ENCODE results near the gene HCK.

The HCK gene

DNA sequence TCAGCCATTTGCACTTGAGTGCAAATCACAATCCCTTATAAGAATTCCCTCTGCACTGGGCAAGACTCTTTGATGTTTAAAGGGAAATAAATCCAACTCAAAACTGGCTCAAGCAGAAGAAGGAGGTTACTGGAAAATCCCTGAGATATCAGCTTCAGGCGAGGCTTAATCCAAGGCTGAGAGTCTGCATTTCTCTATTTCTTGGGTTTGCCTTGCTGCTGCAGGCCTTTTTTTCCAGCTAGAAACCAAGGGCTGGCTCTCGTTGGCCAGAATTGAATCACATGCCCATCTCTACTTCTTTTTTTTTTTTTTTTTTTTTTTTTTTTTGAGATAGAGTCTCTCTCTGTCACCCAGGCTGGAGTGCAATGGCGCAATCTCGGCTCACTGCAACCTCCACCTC lies 11.7 kb downstream of the HCK start:
- DNase-seq: no peak

DNA sequence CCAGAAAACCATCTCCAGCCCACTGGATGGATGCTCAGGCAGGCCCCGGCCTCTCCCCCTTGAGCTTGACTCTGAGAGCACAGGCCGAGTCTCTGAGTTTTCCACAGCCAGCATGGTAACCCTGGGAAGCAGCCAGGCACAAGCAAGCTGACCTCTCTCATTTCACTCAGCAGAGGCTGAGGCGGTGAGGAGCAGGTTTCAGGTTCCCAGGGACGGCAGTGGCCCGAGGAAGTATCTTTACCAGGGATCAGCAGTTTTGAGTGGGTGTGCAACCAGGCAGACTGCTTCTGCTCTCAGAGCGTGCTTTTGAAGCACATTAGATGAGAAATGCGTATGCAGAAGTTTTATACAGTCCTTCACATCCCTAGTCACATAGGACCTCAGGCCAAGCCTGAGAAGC lies 12.6 kb downstream of the HCK start:
- no peak for DNase-seq

DNA sequence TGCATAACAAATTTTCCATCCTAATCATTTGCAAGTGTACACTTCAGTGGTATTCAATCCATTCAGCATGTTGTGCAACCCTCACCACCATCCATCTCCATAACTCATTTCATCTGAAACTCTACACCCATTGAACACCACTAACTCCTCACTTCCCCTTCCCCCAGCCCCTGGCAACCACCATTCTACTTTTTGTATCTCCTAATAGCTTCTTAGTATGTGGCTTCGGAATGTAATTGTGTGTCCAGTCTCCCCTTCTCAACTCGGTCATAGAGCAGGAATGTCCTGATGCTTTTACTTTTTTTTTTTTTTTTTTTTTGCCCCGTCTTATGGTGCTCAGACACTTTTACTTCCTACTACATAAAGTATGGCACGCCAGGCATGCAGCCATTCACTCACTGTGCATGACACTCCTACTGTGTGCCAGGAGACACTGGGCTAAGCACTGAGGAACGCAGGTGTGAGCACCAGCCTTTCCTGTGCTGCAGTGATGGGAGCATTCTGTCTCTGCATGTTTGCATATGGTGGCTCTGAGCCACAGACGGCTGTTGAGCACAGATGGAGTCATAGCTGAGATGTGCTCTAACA lies 15.3 kb downstream of the HCK start:
- DNase-seq: no peak

DNA sequence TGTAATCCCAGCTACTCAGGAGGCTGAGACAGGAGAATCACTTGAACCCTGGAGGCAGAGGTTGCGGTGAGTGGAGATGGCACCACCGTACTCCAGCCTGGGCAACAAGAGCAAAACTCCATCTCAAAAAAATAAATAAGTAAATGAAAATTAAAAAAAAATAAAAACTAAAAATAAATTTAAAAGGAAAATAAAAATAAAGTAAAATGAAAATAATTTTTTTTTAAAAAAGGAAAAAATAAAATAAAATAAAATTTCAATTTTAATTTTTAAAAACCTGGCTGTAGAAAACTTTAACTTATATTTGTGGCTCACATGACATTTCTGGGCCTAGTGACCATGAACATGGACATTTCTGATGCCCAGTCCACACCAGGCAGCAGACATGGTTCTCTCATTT lies 16.1 kb downstream of the HCK start:
- no peak for DNase-seq

DNA sequence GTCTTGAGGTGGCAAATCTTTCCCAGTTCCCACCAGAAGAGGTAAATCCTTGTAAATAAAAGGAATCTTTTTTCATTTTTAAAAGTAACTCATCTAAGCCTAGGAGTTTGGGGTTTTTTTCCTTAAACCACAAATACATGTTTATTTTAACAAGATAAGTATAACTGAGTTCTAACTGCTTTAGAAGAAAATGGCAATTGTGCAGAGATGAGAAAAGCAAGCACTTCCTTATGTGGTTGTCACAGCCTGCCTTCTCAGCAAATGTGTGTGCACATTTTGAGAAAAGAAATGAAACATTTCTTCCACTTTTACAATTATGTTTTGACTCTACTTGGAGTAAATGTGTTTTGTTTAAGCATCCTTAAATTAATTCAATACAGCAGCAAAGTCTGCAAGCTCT lies 17.7 kb downstream of the HCK start:
- no peak for DNase-seq

DNA sequence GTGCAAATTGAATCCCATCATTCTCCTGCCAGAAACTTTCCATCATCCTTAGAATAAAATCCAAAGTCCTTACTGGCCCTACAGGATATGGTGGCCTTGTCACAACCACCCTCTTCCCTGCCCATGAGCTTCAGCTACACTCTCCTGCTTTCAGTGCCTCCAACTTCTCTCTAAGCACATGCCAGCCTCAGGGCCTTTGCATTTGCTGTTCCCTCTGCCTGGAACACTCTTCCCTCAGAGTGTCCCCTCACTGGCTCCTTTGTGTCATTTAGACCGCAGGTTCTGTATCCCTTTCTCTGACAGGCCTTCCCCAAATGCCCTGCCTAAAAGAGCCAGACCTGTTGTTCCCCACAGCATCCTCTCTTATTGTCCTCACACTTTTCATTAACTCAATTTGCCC lies 18.2 kb downstream of the HCK start:
- DNase-seq: no peak

DNA sequence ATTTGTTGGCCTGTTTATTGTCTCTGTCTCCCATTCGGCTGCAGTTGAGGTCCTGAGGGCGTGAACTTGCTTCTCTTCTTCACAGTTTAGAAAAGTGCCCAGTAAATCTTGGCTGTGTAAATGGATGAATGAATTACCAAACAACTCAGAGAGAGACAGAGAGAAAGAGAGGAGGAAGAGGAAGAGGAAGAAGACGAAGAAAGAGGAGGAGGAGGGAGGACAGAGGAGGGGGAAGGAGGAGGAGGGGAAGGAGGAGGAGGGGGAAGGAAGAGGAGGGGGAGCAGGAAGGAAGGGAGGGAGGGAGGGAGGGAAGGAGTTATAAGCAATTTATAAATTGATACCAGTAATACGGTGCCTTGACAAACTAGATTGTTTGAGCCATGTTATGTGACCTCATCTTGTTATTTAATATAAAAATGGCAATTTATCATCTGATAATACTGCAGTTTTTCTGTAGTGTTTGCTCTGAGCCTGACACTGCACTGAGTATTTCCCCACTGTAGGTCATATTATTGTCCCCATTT lies 18.7 kb downstream of the HCK start:
- DNase-seq: no peak

DNA sequence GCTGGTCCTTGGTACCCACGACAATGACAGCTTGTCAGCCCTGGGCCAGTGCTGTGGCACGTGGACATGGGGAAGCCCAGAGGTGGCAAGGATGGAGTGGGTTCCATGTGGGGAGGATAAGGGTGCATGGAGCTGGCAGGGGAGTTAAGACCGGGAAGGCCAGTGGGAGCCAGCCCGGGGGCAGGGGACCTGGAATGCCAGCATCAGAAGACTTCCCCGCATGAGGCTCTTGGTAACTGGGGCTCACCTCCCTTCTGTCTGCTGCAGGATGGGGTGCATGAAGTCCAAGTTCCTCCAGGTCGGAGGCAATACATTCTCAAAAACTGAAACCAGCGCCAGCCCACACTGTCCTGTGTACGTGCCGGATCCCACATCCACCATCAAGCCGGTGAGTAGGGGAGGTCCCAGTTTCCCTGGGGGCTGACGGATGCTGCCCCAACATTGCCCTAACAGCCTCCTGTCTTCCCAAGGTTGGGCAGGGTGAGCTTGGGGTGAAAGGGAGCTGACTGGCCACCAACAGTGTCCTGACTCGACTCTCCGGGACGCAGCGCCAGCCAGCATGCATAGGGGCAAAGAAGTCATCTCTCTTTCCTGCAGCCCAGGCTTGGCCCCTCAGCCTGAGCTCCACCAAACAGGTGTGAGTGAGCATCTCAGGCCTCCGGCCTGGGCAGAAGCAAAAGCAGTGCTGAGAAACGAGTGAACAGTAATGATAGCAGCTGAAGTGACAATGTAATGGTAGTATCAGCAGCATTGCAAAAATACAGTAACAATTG lies 19.5 kb downstream of the HCK start:
- no peak for DNase-seq

DNA sequence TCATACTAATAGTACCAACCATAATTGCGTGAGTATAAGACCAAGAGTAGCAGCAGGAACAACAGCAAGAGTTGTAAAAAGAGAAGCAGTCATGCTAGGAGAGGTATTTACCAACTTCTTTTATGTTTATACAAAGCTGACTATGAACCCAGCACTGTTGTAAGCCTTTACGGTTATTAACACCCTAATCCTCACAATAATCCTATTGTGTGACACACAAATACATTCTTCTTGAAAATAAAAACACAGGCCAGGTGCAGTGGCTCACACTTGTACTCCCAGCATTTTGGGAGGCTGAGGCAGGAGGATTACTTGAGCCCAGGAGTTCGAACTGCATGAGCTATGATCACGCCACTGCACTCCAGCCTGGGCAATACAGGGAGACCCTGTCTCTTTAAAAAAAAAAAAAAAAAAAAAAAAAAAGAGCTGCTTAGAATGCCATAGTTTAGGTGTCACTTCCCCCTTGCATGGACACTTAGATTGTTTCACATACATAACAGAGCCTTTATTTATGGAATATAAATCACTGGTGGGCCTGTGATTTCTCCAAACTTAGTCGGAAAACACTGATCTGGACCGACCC lies 20.2 kb downstream of the HCK start:
- no peak for DNase-seq

DNA sequence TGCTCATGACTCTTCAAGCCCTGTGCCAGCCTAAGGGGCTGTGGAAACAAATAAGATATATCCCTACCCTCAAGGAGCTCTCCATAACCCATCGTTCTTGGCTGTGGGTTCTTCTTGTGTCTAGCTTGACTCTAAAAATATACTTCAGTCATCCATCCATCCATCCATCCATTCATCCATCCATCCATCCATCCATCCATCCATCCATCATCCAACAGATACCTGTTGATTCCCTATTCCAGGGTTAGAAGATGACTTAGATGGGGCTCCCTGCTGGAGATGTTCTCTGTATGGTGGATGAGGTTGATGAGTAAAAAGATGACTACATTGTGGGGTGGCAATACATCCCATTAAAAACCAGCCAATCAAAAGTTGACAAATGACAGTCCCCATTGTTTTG lies 23.5 kb downstream of the HCK start:
- no peak for DNase-seq

DNA sequence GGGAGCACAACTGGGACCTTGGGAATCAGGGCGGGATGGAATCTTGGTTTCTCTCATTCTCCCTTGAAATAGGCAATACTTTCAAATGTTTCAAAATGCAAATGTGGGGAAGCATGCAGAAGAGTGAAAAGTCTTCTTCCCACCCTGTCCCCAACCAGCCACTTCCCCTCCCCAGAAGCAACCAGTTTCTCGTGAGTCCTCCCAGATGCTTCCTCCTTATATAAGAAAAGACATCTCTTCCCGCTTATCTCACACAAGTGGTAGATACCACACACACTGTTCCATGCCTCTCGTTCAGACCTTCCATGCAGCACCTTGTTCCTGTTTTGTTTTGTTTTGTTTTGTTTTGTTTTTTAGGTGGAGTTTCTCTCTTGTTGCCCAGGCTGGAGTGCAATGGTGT lies 25.1 kb downstream of the HCK start:
- no peak for DNase-seq

DNA sequence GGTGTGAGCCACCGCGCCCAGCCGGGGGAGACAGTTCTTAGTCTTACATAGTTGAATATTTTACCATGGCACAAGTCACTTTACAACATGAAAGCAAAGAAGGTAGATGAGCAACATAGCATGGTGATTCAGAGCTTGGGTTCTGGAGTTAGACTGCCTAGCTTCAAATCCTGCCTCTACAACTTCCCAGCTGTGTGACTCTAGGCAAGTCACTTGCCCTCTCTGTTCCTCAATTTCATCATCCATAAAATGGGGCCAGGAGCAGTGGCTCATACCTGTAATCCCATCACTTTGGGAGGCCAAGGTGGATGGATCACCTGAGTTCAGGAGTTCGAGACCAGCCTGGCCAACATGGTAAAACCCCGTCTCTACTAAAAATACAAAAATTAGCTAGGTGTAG lies 26.3 kb downstream of the HCK start:
- DNase-seq: no peak

DNA sequence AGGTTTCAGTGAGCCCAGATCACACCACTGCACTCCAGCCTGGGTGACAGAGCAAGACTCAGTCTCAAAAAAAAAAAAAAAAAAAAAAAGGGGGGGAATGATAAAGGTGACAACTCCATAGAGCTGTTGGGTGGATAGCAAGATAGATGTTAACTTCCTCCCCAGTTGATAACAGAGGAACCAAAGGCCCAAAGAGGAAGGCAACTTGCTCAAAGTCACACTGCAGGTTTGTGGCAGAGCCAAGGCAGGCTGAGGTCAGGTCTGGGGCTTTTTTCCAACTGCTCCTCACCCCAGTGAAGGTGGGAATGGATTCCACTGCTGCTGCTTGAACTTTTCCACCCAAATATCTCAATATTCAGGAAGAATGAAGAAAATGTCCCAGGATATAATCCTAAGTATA lies 26.7 kb downstream of the HCK start:
- no peak for DNase-seq

DNA sequence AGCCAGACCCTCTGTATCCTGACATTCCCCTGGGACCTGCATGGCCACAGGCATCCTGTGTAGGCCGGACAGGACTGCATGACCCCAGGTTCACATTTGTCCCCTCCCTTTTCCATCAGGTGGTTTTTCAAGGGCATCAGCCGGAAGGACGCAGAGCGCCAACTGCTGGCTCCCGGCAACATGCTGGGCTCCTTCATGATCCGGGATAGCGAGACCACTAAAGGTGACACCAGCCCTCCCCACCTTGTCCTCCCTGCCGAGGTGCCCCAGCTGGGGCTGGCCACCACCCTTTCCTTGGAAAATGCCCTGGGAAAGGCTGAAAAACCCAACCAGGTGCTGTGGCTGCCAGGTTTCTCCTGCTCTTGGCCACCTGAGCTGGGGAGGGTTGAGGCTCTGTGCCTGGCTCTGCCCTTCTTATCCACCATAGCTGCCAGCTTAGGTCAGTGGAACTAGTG lies 27.6 kb downstream of the HCK start:
- no peak for DNase-seq

DNA sequence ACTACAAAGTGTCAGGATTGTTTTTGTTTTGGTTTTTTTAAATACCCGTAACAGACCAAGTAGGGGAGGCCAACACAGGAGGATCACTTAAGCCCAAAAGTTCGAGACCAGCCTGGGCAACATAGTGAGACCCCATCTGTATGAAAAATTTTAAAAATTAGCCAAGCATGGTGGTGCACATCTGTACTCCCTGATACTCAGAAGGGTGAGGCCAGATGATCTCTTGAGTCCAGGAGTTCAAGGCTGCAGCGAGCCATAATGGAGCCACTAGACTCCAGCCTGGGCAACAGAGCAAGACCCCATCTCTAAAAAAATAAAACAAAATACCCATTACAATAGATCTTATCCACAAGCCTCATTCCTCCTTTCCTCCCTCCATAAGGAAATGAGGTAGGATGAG lies 28.7 kb downstream of the HCK start:
- no peak for DNase-seq

DNA sequence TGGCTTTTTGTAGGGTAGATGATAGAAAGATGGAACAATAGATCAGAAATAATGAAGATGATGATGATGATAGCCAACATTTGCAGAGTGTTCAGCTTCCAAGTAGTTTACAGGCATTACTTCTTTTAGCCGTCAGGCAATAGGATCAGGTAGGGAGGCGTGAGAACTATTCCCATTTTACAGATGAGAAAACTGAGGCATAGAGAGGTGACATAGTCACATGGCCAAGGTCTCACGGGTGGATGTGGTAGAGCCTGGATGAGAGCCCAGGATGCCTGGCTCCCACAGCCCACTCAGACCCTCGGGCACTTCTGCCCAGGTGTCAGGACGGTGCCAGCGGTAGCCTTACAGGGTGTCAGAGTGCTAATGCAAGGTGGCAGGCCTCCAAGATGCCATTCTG lies 31.4 kb downstream of the HCK start:
- DNase-seq: no peak

DNA sequence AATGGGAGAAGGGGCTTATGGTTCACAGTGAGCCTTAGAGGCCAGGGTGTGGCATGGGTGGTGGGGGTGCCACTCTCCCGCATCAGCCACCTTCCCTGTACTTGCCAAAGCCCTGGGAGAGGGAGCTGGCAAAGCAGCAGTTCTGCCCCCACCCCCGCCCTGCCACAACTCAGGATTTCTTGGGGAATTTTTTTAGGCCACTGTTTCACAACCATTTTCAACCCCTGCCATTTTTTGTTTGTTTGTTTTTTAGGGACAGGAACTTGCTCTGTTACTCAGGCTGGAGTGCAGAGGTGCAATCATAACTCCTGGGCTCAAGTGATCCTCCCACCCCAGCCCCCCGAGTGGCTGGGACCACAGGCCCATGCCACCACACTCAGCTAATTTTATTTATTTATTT lies 35.0 kb downstream of the HCK start:
- no peak for DNase-seq

DNA sequence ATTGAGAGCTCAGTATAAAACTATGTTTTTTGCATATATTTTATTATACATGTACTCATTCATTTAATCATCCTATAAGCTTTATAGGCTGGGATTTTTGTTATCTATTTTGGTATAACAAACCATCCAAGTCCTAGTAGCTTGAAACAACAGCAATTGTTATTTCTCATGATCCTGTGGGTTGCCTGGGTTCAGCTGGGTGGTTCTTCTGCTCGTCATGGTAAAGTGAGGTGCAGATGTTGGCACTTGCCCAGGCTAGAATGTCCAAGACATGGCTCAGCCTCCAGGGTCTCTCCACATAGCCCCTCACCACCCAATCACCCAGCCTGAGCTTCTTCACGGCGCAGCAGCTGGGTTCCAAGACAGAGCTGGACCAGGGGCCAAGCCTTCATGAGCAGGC lies 36.7 kb downstream of the HCK start:
- no peak for DNase-seq

DNA sequence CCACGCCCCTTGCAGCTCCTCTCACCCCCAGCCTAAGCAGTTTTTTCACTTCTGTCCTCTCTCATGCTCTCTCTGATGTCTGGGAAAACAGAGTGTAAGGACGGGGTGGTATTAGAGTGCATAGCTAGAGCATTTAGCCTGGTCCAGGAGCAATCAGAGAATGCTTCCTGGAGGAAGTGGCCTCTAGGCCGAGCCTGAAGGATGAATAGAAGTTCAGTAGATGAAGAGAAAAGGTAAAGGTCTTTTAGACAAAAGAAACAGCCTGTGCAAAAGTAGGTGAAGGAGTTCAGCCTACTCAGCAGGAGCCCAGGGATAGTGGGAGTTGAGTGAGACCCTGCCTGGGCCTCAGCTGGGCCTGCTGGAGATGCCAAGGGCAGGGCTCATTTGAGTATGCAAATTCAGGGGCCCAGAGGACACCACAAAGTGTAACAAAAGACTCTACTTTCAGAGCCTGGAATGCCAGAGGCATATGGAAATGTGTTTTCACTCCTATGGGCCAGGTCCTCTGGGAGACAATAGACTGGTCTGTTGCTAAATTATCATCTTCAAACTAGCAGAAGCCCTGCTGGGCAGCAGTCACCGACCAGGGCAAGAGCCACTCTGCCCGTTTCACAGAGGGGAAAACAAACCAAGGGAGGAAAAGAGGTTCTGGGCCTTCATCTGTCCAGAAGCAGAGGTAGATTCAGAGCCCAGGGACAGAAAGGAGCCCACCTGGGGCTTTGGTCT lies 37.8 kb downstream of the HCK start:
- DNase-seq: no peak

DNA sequence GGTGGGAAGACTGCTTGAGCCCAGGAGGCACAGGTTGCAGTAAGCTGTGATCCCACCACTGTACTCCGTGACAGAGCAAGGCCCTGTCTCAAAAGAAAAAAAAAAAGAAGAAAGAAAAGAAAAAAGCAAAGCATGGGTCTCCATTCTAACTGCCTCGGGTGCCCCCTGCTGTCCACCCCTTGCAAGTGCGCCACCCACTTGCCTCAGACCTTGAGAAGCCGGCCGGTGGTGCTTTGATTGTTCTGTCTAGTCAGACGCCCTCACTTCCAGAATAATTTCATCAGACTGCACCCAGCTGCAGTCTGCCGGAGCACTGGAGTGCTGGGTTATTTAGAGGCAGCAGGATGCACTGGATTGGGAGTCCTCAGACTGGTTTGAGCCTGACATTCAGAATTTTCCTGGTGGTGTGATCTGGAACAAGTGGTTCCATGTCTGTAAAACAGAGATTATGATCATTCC lies 39.9 kb downstream of the HCK start:
- DNase-seq: peak; percentile 64

DNA sequence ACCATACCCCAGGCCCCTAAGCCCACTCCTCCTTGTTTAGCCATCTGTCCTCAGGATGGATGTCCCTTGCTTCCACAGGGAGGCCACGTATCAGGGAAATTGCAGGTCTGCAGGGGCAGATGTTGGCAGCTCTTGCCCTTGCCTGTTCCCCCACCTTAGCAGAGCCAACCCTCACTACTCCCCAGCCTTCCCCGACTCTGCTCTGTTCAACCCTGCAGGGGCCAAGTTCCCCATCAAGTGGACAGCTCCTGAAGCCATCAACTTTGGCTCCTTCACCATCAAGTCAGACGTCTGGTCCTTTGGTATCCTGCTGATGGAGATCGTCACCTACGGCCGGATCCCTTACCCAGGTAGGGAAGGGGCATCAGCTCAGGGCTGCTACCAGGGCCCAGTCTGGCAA lies 46.7 kb downstream of the HCK start:
- no peak for DNase-seq

DNA sequence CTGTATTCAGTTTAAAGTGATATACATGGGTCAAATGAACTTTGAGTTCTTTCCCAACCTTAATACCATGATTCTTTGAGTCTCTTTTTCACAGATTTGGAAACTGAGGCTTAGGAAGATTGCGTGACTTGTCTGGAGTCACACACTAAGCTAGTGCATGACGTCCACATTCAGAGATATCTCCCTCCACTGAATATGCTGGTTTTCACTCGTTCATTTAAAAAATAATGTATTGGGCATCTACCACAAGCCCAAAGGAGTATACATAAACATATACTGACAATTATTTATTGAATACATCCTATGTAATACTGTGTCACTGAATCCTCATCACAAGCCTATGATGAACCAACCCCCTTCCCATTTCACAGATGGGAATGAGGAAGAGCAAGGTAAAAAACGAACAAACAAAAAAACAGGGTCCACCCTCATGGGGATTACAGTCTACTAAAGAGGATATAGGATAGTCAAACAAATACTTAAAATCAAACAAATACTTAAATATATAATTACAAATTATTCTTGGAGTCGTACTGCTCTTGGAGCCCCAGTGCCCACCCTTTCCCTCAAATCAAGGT lies 56.9 kb downstream of the HCK start:
- no peak for DNase-seq
